Endothelial cell of umbilical vein (primary cell): Measurements from ENCODE around the gene PTF1A. TPM values are rescaled to one million over a fixed set of nuclear protein-coding genes. Genes with fewer than 3 reads are reported as not detected.

Source experiments
- BruUV-seq: library from RNA; stranded (reverse); fragments of 400-500 nt; replicated peaks from 2 replicates; lab custom pipeline; 2021; lab: Mats Ljungman, UMichigan
- CTCF ChIA-PET: fragments of 300-600, 350-600 bp; sonication (Branson Sonifier 250); formaldehyde crosslinking; loops from one replicate; lab custom pipeline; 2021; ENCODE audit warnings: antibody characterized with exemption, inconsistent platforms; lab: Charles Lee
- POLR2A ChIA-PET: fragments of 300-600, 350-600 bp; sonication (Branson Sonifier 250); formaldehyde crosslinking; loops from one replicate; lab custom pipeline; 2021; ENCODE audit warnings: antibody characterized with exemption, inconsistent platforms; lab: Charles Lee
- DNase-seq: peaks from one replicate; pipeline ENCODE4 v3.0.0-alpha.2; 2011; ENCODE audit warnings: low read depth, low spot score
- FAIRE-seq: peaks from 2 replicates; lab custom pipeline; 2011; peaks lifted over from hg19 to GRCh38; lab: Jason Lieb, UNC
- H2AFZ ChIP-seq: 2 replicates; pipeline ENCODE4 v1.6.0; 2012; ENCODE audit warnings: low read depth, low read length, control low read depth, inconsistent platforms
- H3K27ac ChIP-seq: 2 replicates; pipeline ENCODE4 v1.5.1; 2011; ENCODE audit warnings: low read depth, mild to moderate bottlenecking, control low read depth, low read length, moderate library complexity; ENCODE audit not compliant: insufficient read depth
- H3K27me3 ChIP-seq, 2 experiments: 2 replicates each; pipeline versions ENCODE4 v1.6.0 to v1.6.1; 2011; ENCODE audit warnings: low read length in 2 of 2, mixed read lengths in 1 of 2; ENCODE audit not compliant: control insufficient read depth in 2 of 2, insufficient read depth in 2 of 2
- H3K36me3 ChIP-seq, 2 experiments: 2 replicates in 1 of 2; 3 replicates in 1 of 2; pipeline ENCODE4 v1.5.1; 2011; ENCODE audit warnings: low read length in 2 of 2, mild to moderate bottlenecking in 1 of 2, moderate library complexity in 1 of 2; ENCODE audit not compliant: control insufficient read depth in 2 of 2, insufficient read depth in 2 of 2; ENCODE audit errors: extremely low read depth in 1 of 2
- H3K4me1 ChIP-seq: 3 replicates; pipeline ENCODE4 v1.5.1; 2011; ENCODE audit warnings: mild to moderate bottlenecking, low read length; ENCODE audit not compliant: control insufficient read depth, insufficient read depth; ENCODE audit errors: extremely low read depth
- H3K4me2 ChIP-seq: 2 replicates; pipeline ENCODE4 v1.6.1; 2011; ENCODE audit warnings: low read length, control low read depth, mixed read lengths; ENCODE audit not compliant: insufficient read depth
- H3K4me3 ChIP-seq, 3 experiments: fragments of 200-600 bp in 1 of 3; sonication (generic), shearing (Covaris generic) in 1 of 3; replicated peaks in 1 of 3; 2 replicates each; pipeline ENCODE4 v1.5.1; 2011 to 2016; ENCODE audit warnings: control low read depth in 3 of 3, low read length in 3 of 3, mild to moderate bottlenecking in 2 of 3, inconsistent platforms in 1 of 3, low read depth in 1 of 3, moderate library complexity in 1 of 3; ENCODE audit not compliant: insufficient read depth in 1 of 3
- H3K79me2 ChIP-seq: 2 replicates; pipeline ENCODE4 v1.6.0; 2012; ENCODE audit warnings: low read length, inconsistent platforms; ENCODE audit not compliant: control insufficient read depth, insufficient read depth
- H3K9ac ChIP-seq: replicated peaks from 2 replicates; pipeline ENCODE3; 2011; ENCODE audit warnings: low read length, control low read depth; ENCODE audit not compliant: insufficient read depth; ENCODE audit errors: extremely low read depth
- H3K9me1 ChIP-seq: replicated peaks from 3 replicates; pipeline ENCODE4 v1.6.0; 2011; ENCODE audit warnings: mild to moderate bottlenecking, low read length; ENCODE audit not compliant: control insufficient read depth, insufficient read depth; ENCODE audit errors: extremely low read depth
- H3K9me3 ChIP-seq: replicated peaks from 2 replicates; pipeline ENCODE4 v1.5.1; 2012; ENCODE audit warnings: low read length, inconsistent platforms; ENCODE audit not compliant: control insufficient read depth, insufficient read depth
- H4K20me1 ChIP-seq: replicated peaks from 2 replicates; pipeline ENCODE3; 2011; ENCODE audit warnings: mild to moderate bottlenecking, low read length; ENCODE audit not compliant: control insufficient read depth, insufficient read depth; ENCODE audit errors: extremely low read depth
- EZH2 ChIP-seq: IDR thresholded peaks from 2 replicates; pipeline ENCODE4 v1.6.1; 2012; ENCODE audit warnings: borderline replicate concordance, low read depth, mild to moderate bottlenecking, moderate library complexity, low read length, inconsistent platforms; ENCODE audit not compliant: severe bottlenecking
- FOS ChIP-seq: IDR thresholded peaks from 2 replicates; pipeline ENCODE4 v1.6.1; 2011; ENCODE audit warnings: mild to moderate bottlenecking, low read length, moderate library complexity, borderline replicate concordance; ENCODE audit not compliant: insufficient read depth
- GATA2 ChIP-seq: IDR thresholded peaks from 2 replicates; pipeline ENCODE4 v1.7.0; 2011; ENCODE audit warnings: low read depth, mild to moderate bottlenecking, moderate library complexity, mixed read lengths, low read length; ENCODE audit not compliant: insufficient read length, insufficient read depth
- JUN ChIP-seq: IDR thresholded peaks from 2 replicates; pipeline ENCODE4 v1.6.1; 2011; ENCODE audit warnings: borderline replicate concordance, low read depth; ENCODE audit not compliant: insufficient read length, insufficient read depth
- MYC ChIP-seq: IDR thresholded peaks from one replicate; pipeline ENCODE4 v1.6.1; 2011; ENCODE audit warnings: mild to moderate bottlenecking, low read depth, low read length
- POLR2A ChIP-seq: IDR thresholded peaks from 2 replicates; pipeline ENCODE4 v1.6.1; 2012; ENCODE audit warnings: low read depth, mild to moderate bottlenecking, control low read depth, low read length
- POLR2AphosphoS5 ChIP-seq: IDR thresholded peaks from 2 replicates; pipeline ENCODE4 v1.6.1; 2012; ENCODE audit warnings: low read depth, mild to moderate bottlenecking, control low read depth, low read length, moderate library complexity; ENCODE audit not compliant: insufficient read depth
- dilution Hi-C: fragments of 300-500 bp; cut with MboI; formaldehyde crosslinking; loops from one replicate; pipeline ENCODE4 v1.15.0; 2019; ENCODE audit warnings: low sequenced_read_pairs; ENCODE audit not compliant: extremely low pct_ligation_motif_present
- intact Hi-C: fragments of 100-400 bp; cut with micrococcal nuclease; formaldehyde crosslinking; loops from one replicate; pipeline ENCODE4 v1.10.0; 2022
- polyA plus RNA-seq, 4 experiments: library from polyadenylated mRNA; depleted of rRNA in 3 of 4; stranded (reverse) in 3 of 4; unstranded in 1 of 4; fragments of >200 nt; gene quantifications; 2 replicates each; pipeline versions ENCODE4 v1.2.1 to v1.2.3, GENCODE V29; 2011 to 2012; ENCODE audit warnings: missing spikeins in 1 of 4
- total RNA-seq: library from RNA; stranded (reverse); gene quantifications from 2 replicates; pipeline ENCODE4 v1.2.3, GENCODE V29; 2021
- TF ChIP-seq, protein P1 (sequence below), 2 donors: IDR thresholded peaks; 1 replicate in 1 of 2; 2 replicates in 1 of 2; pipeline ENCODE4 v1.5.1; 2011; ENCODE audit warnings: low read length in 2 of 2, mild to moderate bottlenecking in 2 of 2, moderate library complexity in 2 of 2, control low read depth in 1 of 2, inconsistent platforms in 1 of 2, low read depth in 1 of 2; ENCODE audit not compliant: insufficient read depth in 1 of 2; ENCODE audit errors: extremely low read depth in 1 of 2
- TF ChIP-seq, protein P2 (sequence below): IDR thresholded peaks from 2 replicates; pipeline ENCODE4 v1.6.1; 2011; ENCODE audit not compliant: insufficient read depth, insufficient read length

PTF1A gene
- total and polyA plus RNA-seq, 2 donors (not counting 3 experiments of a cell fraction or from before 2014, with no cell fraction given) = not detected

DNA sequence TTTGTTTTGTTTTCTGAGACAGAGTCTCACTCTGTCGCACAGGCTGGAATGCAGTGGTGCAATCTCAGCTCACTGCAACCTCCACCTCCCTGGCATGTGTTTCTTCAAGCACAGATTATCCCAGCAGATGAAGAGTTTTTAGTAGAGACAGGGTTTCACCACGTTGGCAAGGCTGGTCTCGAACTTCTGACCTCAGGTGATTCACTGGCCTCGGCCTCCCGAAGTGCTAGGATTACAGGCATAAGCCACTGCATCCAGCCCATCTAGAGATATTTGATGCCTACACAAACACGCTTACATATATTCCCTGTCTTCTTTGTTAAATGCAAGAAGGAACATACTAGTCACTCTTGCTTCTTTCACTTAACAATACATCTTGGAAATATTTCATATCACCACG is 5.9 kb upstream of the PTF1A start:
- POLR2A ChIA-PET = no interaction called here
- no TSS peak for BruUV-seq

More for the DNA sequence above, 5.9 kb upstream of the PTF1A start:
- H3K36me3 ChIP-seq = no peaks in the 10 kb centered on the region
- DNase-seq = no peak
- no peak overlapping the region for H2AFZ ChIP-seq
- no peaks in the 10 kb centered on the region for H3K9me1 ChIP-seq
- dilution Hi-C loops (no loop called here), intact Hi-C loops (no loop called here)
- no peak overlapping the region for H3K27ac ChIP-seq
- H3K9ac ChIP-seq = no peak overlapping the region
- FAIRE-seq = no peak
- no peak overlapping the region for H3K4me3 ChIP-seq
- no peaks in the 10 kb centered on the region for H3K4me1 ChIP-seq
- no peaks in the 10 kb centered on the region for H4K20me1 ChIP-seq
- no peaks in the 10 kb centered on the region for H3K79me2 ChIP-seq
- CTCF ChIA-PET = no interaction called here
- H3K27me3 ChIP-seq = peaks cover 14 to 19% of the 10 kb centered on the region in 2 experiments
- H3K9me3 ChIP-seq = no peaks in the 10 kb centered on the region
- no peak overlapping the region for H3K4me2 ChIP-seq
- TF ChIP-seq JUN = no peak
- TF ChIP-seq MYC = no peak
- TF ChIP-seq FOS = no peak
- no peak for TF ChIP-seq POLR2AphosphoS5
- TF ChIP-seq POLR2A = no peak
- no peak for TF ChIP-seq GATA2
- no peak for TF ChIP-seq EZH2
- TF ChIP-seq, protein P1, sequence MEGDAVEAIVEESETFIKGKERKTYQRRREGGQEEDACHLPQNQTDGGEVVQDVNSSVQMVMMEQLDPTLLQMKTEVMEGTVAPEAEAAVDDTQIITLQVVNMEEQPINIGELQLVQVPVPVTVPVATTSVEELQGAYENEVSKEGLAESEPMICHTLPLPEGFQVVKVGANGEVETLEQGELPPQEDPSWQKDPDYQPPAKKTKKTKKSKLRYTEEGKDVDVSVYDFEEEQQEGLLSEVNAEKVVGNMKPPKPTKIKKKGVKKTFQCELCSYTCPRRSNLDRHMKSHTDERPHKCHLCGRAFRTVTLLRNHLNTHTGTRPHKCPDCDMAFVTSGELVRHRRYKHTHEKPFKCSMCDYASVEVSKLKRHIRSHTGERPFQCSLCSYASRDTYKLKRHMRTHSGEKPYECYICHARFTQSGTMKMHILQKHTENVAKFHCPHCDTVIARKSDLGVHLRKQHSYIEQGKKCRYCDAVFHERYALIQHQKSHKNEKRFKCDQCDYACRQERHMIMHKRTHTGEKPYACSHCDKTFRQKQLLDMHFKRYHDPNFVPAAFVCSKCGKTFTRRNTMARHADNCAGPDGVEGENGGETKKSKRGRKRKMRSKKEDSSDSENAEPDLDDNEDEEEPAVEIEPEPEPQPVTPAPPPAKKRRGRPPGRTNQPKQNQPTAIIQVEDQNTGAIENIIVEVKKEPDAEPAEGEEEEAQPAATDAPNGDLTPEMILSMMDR (IDR thresholded peaks at IDR 0.05; ENCODE audit: extremely low read depth in 1 of 2, insufficient read depth in 1 of 2, low read depth in 1 of 2, low read length in 2 of 2) = no peak
- TF ChIP-seq, protein P2, sequence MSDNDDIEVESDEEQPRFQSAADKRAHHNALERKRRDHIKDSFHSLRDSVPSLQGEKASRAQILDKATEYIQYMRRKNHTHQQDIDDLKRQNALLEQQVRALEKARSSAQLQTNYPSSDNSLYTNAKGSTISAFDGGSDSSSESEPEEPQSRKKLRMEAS = no peak
